ENCODE results near the gene XRN2. TPM values are rescaled to one million over a fixed set of nuclear protein-coding genes. Genes with fewer than 3 reads are reported as not detected.

XRN2 gene
- total RNA-seq, 4 donors from 2014 or later: 25.2 to 61.2 (median 47.1) TPM

GRCh38 chr20:21396599-21397340 is 93.6 kb downstream of the XRN2 start:
- H3K4me1 ChIP-seq: peaks cover 0 to 25% (median 13%) of the 10 kb centered on the region in 3 donors
- TF ChIP-seq POLR2A (IDR thresholded peaks at IDR 0.05) (no peak), CTCF (IDR thresholded peaks at IDR 0.05) (no peak)
- no peak for DNase-seq
- intact Hi-C loops (cut with DNase I): no loop called here
- no peak overlapping the region for H3K27ac ChIP-seq
- WGBS, 2 donors: 0% methylated on average over 3 of the region's 116 CpGs; no CpG with 5 or more reads in 1 of the 2 donors
- peaks cover 23 to 100% (median 44%) of the 10 kb centered on the region in 4 donors for H3K27me3 ChIP-seq
- peak overlapping the region in 3 of 4 donors; percentile 11 to 49 (median 36) for H3K4me3 ChIP-seq
- no peaks in the 10 kb centered on the region for H3K36me3 ChIP-seq
- no peaks in the 10 kb centered on the region for H3K9me3 ChIP-seq

GRCh38 chr20:21397341-21398108 is 94.4 kb downstream of the XRN2 start, which contains the start of gene NKX2-4:
NKX2-4 (minus strand) TSS chr20:21397526; CDS start chr20:21397399, 127 bp downstream.
- Histone ChIP-seq H3K9me3 (no peaks in the 10 kb centered on the region), H3K4me1 (peaks cover 0 to 25% (median 13%) of the 10 kb centered on the region in 3 donors), H3K36me3 (no peaks in the 10 kb centered on the region), H3K4me3 (peak within 1 kb of the TSS in 3 of 4 donors; percentile 11 to 49 (median 36)), H3K27me3 (peaks cover 23 to 100% (median 45%) of the 10 kb centered on the region in 4 donors), H3K27ac (no peak within 1 kb of the TSS)
- intact Hi-C loops (cut with DNase I): no loop called here
- TF ChIP-seq CTCF (IDR thresholded peaks at IDR 0.05): no peak
- no peak for TF ChIP-seq POLR2A (IDR thresholded peaks at IDR 0.05)
- DNase-seq: no peak
- WGBS, 2 donors: 13 to 16% methylated on average over 23 to 35 of the region's 57 CpGs

GRCh38 chr20:21398109-21399004 is 95.2 kb downstream of the XRN2 start:
- Histone ChIP-seq H3K36me3 (no peaks in the 10 kb centered on the region), H3K27me3 (peaks cover 19 to 100% (median 44%) of the 10 kb centered on the region in 4 donors), H3K9me3 (no peaks in the 10 kb centered on the region), H3K4me1 (peaks cover 0 to 25% (median 13%) of the 10 kb centered on the region in 3 donors), H3K4me3 (no peak overlapping the region), H3K27ac (no peak overlapping the region)
- TF ChIP-seq POLR2A (IDR thresholded peaks at IDR 0.05) (no peak), CTCF (IDR thresholded peaks at IDR 0.05) (no peak)
- no peak for DNase-seq
- 26 to 27% methylated on average over 10 of the region's 10 CpGs for WGBS, 2 donors
- intact Hi-C loops (cut with DNase I): no loop called here

GRCh38 chr20:21399005-21399475 is 95.9 kb downstream of the XRN2 start:
- Histone ChIP-seq H3K27me3 (peaks cover 19 to 100% (median 40%) of the 10 kb centered on the region in 4 donors), H3K27ac (no peak overlapping the region), H3K4me1 (peaks cover 0 to 25% (median 13%) of the 10 kb centered on the region in 3 donors), H3K9me3 (no peaks in the 10 kb centered on the region), H3K36me3 (no peaks in the 10 kb centered on the region), H3K4me3 (no peak overlapping the region)
- no peak for TF ChIP-seq POLR2A (IDR thresholded peaks at IDR 0.05)
- TF ChIP-seq CTCF (IDR thresholded peaks at IDR 0.05): no peak
- intact Hi-C loops (cut with DNase I): no loop called here
- WGBS, 2 donors: 31 to 38% methylated on average over 5 of the region's 5 CpGs
- no peak for DNase-seq

Data from esophagus squamous epithelium (tissue), 5 donors.